GM12875 (cell line): ENCODE measurements around the gene RSL1D1.

Experiments
- H3K4me3 ChIP-seq: one replicate; pipeline ENCODE4 v1.5.1; 2011; ENCODE audit warnings: low read depth, low read length, control low read depth
- CTCF ChIP-seq: IDR thresholded peaks from 2 replicates; pipeline ENCODE4 v1.5.1; 2011; ENCODE audit warnings: low read depth, mild to moderate bottlenecking, control low read depth, inconsistent platforms, low read length, moderate library complexity, borderline replicate concordance; ENCODE audit not compliant: insufficient read depth

Gene RSL1D1

GRCh38 chr16:11851294-11852091 is at the start of gene RSL1D1:
Gene RSL1D1, minus strand, starts transcription at chr16:11851542. Its CDS starts 30 bp downstream, at chr16:11851512.
- peak within 1 kb of the TSS; percentile 84 for H3K4me3 ChIP-seq
- no peak for TF ChIP-seq CTCF

- no peak for TF ChIP-seq CTCF
- H3K4me3 ChIP-seq: no peak overlapping the region
Measured at GRCh38 chr16:11901091-11901490, 49.7 kb upstream of the RSL1D1 start.

GRCh38 chr16:11896486-11897176 is 45.3 kb upstream of the RSL1D1 start:
- H3K4me3 ChIP-seq: no peak overlapping the region
- no peak for TF ChIP-seq CTCF

DNA sequence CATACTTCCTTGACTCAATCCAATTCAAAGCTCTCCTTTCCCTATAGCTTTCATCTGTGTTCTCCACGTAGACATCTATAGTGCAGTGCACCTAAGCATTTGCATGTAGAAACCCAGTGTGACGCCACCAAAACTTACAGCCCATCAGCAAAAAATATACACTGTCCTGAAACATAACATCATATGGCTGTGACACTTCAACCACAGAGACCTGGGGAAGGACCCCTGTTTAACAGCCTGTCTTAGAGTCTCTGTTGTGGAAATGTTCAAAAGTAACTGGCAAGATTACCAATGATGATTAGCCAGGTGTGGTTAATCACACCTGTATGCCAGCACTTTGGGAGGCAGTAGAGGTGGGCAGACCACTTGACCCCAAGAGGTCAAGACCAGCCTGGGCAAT is 42.2 kb upstream of the RSL1D1 start:
- TF ChIP-seq CTCF: no peak
- H3K4me3 ChIP-seq: no peak overlapping the region

GRCh38 chr16:11892761-11893160 is 41.4 kb upstream of the RSL1D1 start:
- no peak overlapping the region for H3K4me3 ChIP-seq
- no peak for TF ChIP-seq CTCF

DNA sequence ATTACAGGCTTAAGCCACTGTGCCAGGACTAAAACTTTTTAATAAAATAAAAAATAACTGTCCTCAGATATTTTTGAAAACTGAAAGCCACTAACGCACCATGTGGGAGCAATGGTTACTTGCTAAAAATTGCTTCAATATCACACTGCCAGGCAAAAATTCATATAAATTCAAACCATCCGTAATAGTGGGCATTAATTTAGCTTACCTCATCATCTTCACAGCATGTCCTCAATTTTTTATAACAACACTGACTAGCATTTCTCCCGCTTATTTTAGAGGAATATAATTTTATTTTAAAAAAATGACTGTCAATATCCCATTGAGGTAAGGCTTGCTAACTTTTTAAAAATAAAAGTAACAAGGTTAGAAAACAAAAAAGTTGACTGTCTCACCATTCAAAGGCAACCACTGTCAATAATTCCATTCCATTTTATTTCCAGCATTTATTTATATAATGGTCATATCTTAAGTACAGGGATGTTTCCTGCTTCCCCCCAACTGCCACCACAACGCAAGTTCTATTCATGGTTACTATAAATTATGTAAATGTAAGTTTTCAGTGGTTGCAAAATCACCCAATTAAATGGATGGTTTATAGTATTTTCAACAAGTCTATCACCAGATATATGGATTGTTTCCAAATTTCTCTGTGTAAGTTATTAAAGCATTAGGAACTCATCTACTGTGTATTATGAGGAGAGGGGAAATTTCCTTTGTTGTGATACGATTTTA is 39.1 kb upstream of the RSL1D1 start:
- no peak for TF ChIP-seq CTCF

More for the DNA sequence above, 39.1 kb upstream of the RSL1D1 start:
- H3K4me3 ChIP-seq: no peak overlapping the region
